Inflammatory macrophage (primary cell): ENCODE results near the gene TMX4.
"Not testable (repeated sequence)": the region's sequence is repeated elsewhere in the genome, so short reads cannot be mapped to it uniquely, and the experiment has no call there.

Experiments
- DNase-seq, 2 donors: peaks; one replicate each; pipeline ENCODE4 v3.0.0-alpha.2; 2020 to 2022

TMX4 gene

DNA sequence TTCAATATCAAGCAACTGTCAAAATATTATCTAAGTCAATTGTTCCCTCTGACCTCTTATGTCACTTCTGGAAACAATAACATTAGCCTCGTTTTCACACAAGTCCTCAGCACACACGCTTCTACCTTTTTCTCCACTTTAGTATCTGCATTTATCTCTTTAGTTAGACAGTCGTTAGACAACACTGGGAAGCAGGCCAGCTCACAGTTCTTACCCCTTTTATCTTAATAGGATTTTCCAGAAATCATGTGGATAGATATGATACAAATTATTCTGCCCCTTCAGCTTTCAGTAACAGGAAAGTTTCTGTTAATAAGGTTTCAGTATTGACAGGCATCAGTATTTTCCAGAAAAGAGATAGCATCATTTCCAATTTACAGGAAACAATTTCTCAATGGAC lies 53.4 kb downstream of the TMX4 start:
- no peak for DNase-seq

DNA sequence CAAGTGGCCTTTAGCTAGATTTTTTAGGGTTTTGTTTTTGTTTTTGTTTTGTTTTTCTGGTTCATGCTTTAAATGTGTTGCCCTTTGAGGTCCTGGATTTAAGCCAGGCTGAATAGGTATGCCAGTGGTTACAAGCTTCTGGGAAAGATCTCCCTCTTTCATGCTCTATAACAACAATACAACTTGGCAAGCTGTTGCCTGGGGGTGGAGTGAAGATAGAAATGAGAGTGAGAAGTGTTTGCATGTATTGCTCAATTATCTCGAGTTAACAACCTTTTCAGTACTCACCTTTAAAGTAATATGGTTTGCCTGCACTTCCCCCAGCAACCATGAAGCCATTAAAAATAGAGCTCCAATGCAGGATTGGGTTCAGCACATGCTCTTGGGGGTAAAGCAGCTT lies 60.1 kb downstream of the TMX4 start:
- no peak for DNase-seq

DNA sequence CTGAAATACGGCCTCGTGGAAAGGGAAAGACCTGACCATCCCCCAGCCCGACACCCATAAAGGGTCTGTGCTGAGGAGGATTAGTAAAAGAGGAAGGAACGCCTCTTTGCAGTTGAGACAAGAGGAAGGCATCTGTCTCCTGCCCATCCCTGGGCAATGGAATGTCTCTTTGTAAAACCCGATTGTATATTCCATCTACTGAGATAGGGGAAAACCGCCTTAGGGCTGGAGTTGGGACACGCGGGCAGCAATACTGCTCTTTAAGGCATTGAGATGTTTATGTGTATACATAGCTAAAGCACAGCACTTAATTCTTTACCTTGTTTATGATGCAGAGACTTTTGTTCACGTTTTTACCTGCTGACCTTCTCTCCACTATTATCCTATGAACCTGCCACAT lies 63.0 kb downstream of the TMX4 start:
- DNase-seq: not testable (repeated sequence)

DNA sequence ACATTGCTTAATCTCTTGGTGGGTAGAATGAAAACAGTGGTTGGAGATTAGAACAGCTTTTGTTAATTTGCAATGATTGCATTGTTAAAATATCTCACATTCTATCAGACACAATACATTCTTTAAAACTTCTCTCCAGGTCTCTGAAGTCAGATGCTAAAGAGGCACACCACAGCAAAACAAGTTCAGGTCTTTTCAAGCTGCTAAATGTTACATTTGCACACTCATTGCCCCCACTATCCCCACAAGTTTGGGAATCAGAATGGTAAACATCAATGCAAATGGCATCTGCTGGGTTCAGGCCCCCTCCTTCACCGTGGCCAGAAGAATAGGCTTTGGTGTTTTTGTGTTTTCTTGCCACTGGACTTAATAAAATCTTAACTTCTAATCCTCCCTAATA lies 69.2 kb downstream of the TMX4 start:
- no peak for DNase-seq

DNA sequence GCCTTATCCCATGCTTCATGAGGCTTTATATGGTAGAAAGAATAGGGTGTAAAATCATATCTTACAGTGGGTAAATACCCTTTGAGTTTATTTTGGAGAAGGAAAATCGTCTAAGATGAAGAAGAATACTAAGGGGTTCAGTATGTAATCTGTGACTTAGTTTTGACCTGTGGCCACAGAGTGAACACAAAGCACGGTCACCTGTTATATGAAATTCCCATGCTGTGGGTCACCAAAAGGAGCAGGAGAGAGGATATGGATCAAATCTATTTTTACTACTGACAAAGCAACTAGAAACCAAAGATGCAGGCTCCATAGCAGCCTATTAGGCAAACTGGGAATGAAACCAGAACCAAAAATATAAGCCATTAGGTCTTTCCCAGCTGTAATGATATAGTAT lies 75.7 kb downstream of the TMX4 start:
- no peak for DNase-seq

DNA sequence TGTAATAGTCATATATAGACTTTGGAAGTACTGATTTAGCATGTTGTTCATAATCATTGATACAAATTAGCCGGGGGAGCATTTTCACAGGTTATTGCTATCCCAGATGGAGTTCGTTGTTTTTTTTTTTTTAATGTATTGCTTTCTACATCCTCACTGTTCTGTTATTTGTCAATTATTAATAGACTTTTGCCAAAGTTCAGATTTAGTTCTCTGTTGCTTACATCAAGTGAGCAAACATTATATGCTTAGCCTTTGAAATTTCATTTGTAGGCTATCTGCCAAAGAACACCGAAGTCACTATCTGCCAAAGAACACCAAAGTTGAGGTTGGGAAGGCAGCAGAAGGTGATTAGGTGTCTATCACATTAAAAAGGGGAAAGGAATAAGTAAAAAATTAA lies 79.2 kb downstream of the TMX4 start, which contains the start of gene HAO1:
Gene HAO1 (minus strand): TSS at position 118 of the 400 bp plus-strand sequence. CDS start 36 bp downstream, at position 82.
- DNase-seq: no peak

DNA sequence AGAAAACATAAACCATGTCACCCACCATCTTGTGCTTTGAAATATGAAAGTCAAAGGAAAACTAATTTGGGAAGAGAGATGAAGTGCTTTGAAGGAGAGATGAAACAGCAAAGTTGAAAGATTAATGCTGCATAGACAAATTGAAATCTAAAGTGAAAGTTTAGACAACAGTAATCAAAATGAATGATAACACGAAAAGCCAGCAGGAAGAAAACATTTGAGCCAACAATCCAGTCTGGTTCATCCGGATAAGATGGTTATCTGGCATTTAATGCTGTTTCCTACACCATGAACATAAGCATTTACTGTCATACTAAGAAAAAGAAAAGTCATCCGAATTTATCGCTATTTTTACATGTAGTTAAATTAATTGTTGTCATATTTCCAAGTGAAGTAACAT lies 79.9 kb downstream of the TMX4 start:
- no peak for DNase-seq

DNA sequence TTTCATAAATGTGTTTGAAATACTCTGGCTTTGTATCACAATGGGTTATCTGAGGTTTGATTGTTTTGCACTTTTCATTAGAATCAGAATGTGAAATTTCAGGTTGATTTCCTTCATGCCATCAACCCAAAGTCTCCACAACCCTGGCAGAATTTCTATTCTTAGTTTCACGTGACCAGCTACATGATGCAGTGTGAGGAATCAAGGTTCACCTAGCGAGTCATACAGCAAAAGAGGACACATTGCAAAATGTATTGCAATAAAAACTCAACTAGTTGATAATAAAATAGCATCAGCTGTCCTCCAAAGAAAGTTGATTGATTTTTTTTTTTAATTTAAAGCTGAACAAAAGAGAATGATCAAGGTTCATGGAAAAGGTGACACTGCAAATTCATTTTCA lies 81.5 kb downstream of the TMX4 start:
- DNase-seq: no peak

DNA sequence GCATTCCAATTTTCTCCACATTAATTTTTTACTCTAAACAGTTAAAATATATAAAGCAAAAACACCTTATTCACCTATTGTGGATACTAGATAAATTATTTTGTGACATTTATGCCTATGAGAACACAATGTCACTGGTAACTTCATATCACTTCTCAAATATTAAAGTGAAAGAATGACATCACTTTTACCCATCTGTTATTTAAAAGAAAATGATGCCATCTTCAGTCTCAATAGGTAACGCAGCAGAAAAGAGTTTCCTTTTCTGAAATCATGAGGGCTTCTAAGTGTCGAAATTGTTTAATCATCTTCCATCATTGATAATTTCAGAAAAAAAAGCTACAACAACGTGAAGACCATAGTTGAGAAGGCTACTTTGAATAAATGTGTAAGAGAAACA lies 82.2 kb downstream of the TMX4 start:
- no peak for DNase-seq

DNA sequence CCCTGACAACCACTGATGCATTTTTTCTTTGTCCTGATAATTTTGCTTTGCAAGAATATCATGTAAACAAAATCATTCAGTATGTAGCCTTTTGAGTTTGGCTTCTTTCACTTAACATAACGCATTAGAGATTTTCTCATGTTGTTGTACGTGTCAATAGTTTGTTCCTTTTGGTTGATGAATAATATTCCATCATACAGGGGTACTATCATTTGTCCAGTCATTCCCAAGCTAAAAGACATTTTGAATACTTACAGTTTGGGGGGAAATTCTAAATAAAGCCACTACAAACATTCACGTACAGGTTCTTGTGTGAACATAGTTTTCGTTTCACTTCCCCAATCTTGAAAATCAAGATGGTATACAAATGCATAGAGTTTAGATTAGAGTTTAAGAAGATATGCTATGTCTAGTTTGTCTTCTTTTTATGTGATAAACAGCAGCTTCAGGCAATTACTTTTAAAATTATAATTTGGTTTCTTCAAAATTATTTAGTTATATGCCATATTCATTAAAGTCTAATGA lies 84.5 kb downstream of the TMX4 start:
- peak in 1 of 2 donors; percentile 18 for DNase-seq

DNA sequence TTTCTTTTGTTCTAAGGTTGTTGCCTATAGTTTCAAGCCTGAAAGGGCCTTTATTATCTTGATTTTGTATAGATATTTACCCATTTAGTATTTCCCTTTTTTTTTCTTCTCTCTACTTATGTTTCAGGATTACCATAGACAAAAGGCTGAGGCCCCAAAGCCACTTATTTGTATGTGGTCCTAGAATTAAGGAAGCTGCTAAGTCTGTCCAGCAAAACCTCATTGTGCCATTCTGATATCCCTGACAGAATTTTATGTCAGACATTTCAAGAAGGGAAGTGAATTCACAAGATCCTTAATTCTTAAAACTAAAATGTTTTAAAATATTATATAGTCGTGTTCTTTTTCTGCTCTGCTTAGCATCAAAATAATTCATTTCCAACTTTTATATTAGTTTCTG lies 86.2 kb downstream of the TMX4 start:
- peak; percentile 32 to 63 for DNase-seq

DNA sequence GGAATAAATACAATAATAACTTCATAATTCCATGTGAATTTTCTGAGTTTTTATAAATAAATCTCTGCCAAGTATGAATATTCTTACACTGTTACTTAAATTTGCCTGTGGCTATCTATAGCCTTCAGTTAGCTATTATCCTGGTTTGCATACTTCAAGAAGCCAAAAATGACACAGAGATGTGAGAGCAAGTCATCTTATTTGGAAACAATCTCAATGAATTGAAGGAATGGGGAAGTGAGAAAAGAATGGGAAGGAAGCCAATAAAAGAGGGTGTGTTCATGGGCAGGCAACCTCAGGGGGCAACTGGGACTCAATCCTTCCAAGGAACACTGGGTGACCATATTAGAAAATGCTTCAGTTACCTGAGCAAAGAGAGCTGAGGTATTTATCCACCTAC lies 89.2 kb downstream of the TMX4 start:
- peak; percentile 6 to 56 for DNase-seq
